H1 (cell line): Measurements from ENCODE around the gene DDX41.

Experiments
- ASH2L ChIP-seq: fragments of 200-600, 300-600 bp; sonication (generic); IDR thresholded peaks from one replicate; pipeline ENCODE4 v1.7.1; 2017; ENCODE audit warnings: low read length
- CEBPB ChIP-seq: IDR thresholded peaks from 2 replicates; pipeline ENCODE4 v1.6.1; 2012; ENCODE audit warnings: low read depth, low read length
- CHD7 ChIP-seq: fragments of 300-600 bp; sonication (generic); IDR thresholded peaks from 2 replicates; pipeline ENCODE4 v1.7.1; 2012; ENCODE audit warnings: low read length, moderate library complexity, mild to moderate bottlenecking, inconsistent platforms; ENCODE audit not compliant: insufficient replicate concordance
- CREB1 ChIP-seq: IDR thresholded peaks from 2 replicates; pipeline ENCODE4 v1.6.1; 2012; ENCODE audit warnings: inconsistent platforms
- CTCF ChIP-seq, 3 experiments: IDR thresholded peaks; 1 replicate in 2 of 3; 2 replicates in 1 of 3; pipeline versions ENCODE4 v1.5.1 to v1.6.1; 2011; ENCODE audit warnings: low read length in 3 of 3, mild to moderate bottlenecking in 3 of 3, inconsistent platforms in 2 of 3, low read depth in 1 of 3, moderate library complexity in 1 of 3; ENCODE audit not compliant: insufficient read depth in 1 of 3; ENCODE audit errors: control extremely low read depth in 1 of 3
- EGR1 ChIP-seq: IDR thresholded peaks from 2 replicates; pipeline ENCODE4 v1.6.1; 2011; ENCODE audit warnings: low read depth, low read length, borderline replicate concordance
- EZH2 ChIP-seq: fragments of 200-600 bp; sonication (generic); IDR thresholded peaks from 2 replicates; pipeline ENCODE4 v1.7.1; 2012; ENCODE audit warnings: low read depth, mild to moderate bottlenecking, moderate library complexity, low read length, inconsistent platforms; ENCODE audit not compliant: severe bottlenecking
- JUND ChIP-seq: IDR thresholded peaks from 2 replicates; pipeline ENCODE4 v1.6.1; 2011; ENCODE audit warnings: mild to moderate bottlenecking, improper control_type of control experiment, low read length
- KDM1A ChIP-seq: fragments of 200-600, 300-600 bp; sonication (generic); IDR thresholded peaks from 2 replicates; pipeline ENCODE4 v1.7.1; 2016; ENCODE audit warnings: mild to moderate bottlenecking, low read length, borderline replicate concordance
- NANOG ChIP-seq: IDR thresholded peaks from 2 replicates; pipeline ENCODE4 v1.6.1; 2011; ENCODE audit warnings: low read length, low read depth, mild to moderate bottlenecking, inconsistent platforms; ENCODE audit not compliant: insufficient read depth, poor library complexity, severe bottlenecking
- PHF8 ChIP-seq: fragments of 200-600 bp; sonication (generic); conservative IDR thresholded peaks from 2 replicates; pipeline ENCODE4 v1.7.1; 2012; ENCODE audit warnings: low read depth, mild to moderate bottlenecking, inconsistent platforms, low read length, moderate library complexity
- POLR2A ChIP-seq, 2 experiments: IDR thresholded peaks; 1 replicate in 1 of 2; 2 replicates in 1 of 2; pipeline ENCODE4 v1.6.1; 2011; ENCODE audit warnings: low read depth in 2 of 2, low read length in 2 of 2, mild to moderate bottlenecking in 2 of 2; ENCODE audit errors: control extremely low read depth in 1 of 2
- POLR2AphosphoS5 ChIP-seq: IDR thresholded peaks from 2 replicates; pipeline ENCODE4 v1.6.1; 2011; ENCODE audit warnings: low read depth, low read length

GRCh38 chr5:177548495-177548894 is 31.7 kb upstream of the DDX41 start:
- TF ChIP-seq JUND (no peak), EGR1 (no peak), POLR2AphosphoS5 (no peak), CTCF (IDR thresholded peaks at IDR 0.05; ENCODE audit: control extremely low read depth in 1 of 3, insufficient read depth in 1 of 3, low read depth in 1 of 3, low read length in 3 of 3) (no peak), KDM1A (no peak), CREB1 (no peak), PHF8 (no peak), POLR2A (IDR thresholded peaks at IDR 0.05; ENCODE audit: control extremely low read depth in 1 of 2, low read depth in 2 of 2, low read length in 2 of 2) (no peak), CHD7 (no peak), ASH2L (no peak), NANOG (no peak), EZH2 (no peak), CEBPB (no peak)
